Transverse colon (tissue), 4 donors: ENCODE measurements around the gene TIPARP. TPM values are rescaled to one million over a fixed set of nuclear protein-coding genes. Genes with fewer than 3 reads are reported as not detected.
A peak's percentile ranks its signal among the peaks of the same experiment; 100 is the strongest.

Experiments used
- DNase-seq: peaks from one replicate; pipeline ENCODE4 v3.0.0-alpha.2; 2019
- H3K27ac ChIP-seq, 4 donors: fragments of 200-600 bp; sonication (generic); 2 replicates each; pipeline ENCODE4 v1.5.1; 2016 to 2018; ENCODE audit warnings: inconsistent platforms in 4 of 4
- H3K27me3 ChIP-seq: fragments of 200-600 bp; sonication (generic); 2 replicates; pipeline ENCODE4 v1.5.1; 2017; ENCODE audit warnings: inconsistent platforms
- H3K36me3 ChIP-seq, 4 donors: fragments of 200-600 bp; sonication (generic); 2 replicates each; pipeline ENCODE4 v1.5.1; 2017 to 2019; ENCODE audit warnings: inconsistent platforms in 4 of 4
- H3K4me1 ChIP-seq, 4 donors: fragments of 200-600 bp; sonication (generic); 2 replicates each; pipeline ENCODE4 v1.5.1; 2017 to 2020; ENCODE audit warnings: inconsistent platforms in 4 of 4
- H3K4me3 ChIP-seq, 4 donors: fragments of 200-600 bp; sonication (generic); 1 replicate in 1 of 4; 2 replicates in 3 of 4; pipeline versions ENCODE4 v1.5.1 to v1.6.1; 2017 to 2019; ENCODE audit warnings: inconsistent platforms in 4 of 4
- H3K9me3 ChIP-seq, 2 donors: fragments of 200-600 bp; sonication (generic); 2 replicates each; pipeline ENCODE4 v1.5.1; 2017 to 2019; ENCODE audit warnings: inconsistent platforms in 2 of 2
- EP300 ChIP-seq: sonication (generic); formaldehyde crosslinking; IDR thresholded peaks from one replicate; pipeline ENCODE4 v1.6.1; 2017; ENCODE audit warnings: antibody characterized with exemption, low read depth
- POLR2A ChIP-seq: fragments of 450-650 bp; IDR thresholded peaks from one replicate; pipeline ENCODE4 v1.6.1; 2016; ENCODE audit warnings: antibody characterized with exemption, mild to moderate bottlenecking, moderate library complexity
- POLR2AphosphoS5 ChIP-seq, 3 donors: sonication (generic); formaldehyde crosslinking; IDR thresholded peaks; one replicate each; pipeline ENCODE4 v1.6.1; 2016; ENCODE audit warnings: antibody characterized with exemption in 3 of 3
- WGBS, 2 donors: methylation state at CpG; one replicate each; pipeline ENCODE4 v1.1.5; 2018; ENCODE audit warnings: low coverage in 1 of 2; 5-methylcytosine and 5-hydroxymethylcytosine counted together
- in situ Hi-C, 4 donors: fragments of 200-750 bp; cut with MboI; loops; one replicate each; pipeline versions ENCODE4 v1.15.0 to v1.15.1; 2017; ENCODE audit warnings: low sequenced_read_pairs in 3 of 4, low pct_ligation_motif_present in 1 of 4, low pct_unique_long_range_greater_than_20kb in 1 of 4
- intact Hi-C: fragments of 100-400 bp; cut with DNase I; formaldehyde crosslinking; loops from one replicate; pipeline ENCODE4 v1.15.1; 2023; ENCODE audit warnings: low total_unique reads
- total RNA-seq, 4 donors: library from RNA; depleted of rRNA; stranded (reverse); fragments of >200 nt; gene quantifications; one replicate each; pipeline ENCODE4 v1.1.0, GENCODE V29; 2016
- TF ChIP-seq, protein P1 (sequence below), 5 experiments: fragments of 200-600 bp in 3 of 5; fragments of 450-650 bp in 2 of 5; sonication (generic) in 3 of 5; IDR thresholded peaks; 1 replicate in 2 of 5; 2 replicates in 3 of 5; pipeline ENCODE4 v1.5.1; 2016 to 2017; ENCODE audit warnings: antibody characterized with exemption in 5 of 5, inconsistent platforms in 3 of 5, mild to moderate bottlenecking in 2 of 5, moderate library complexity in 1 of 5

Gene TIPARP
- total RNA-seq, 4 donors from 2014 or later = 11.9 to 47.1 (median 34.3) TPM

DNA sequence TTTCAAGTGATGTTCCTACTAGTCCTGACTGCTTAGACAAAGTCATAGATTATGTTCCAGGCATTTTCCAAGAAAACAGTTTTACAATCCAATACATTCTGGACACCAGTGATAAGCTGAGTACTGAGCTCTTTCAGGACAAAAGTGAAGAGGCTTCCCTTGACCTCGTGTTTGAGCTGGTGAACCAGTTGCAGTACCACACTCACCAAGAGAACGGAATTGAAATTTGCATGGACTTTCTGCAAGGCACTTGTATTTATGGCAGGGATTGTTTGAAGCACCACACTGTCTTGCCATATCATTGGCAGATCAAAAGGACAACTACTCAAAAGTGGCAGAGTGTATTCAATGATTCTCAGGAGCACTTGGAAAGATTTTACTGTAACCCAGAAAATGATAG lies 3.8 kb downstream of the TIPARP start:
- in situ Hi-C loops = loop anchor here in 3 of 4 donors (10.0 to 25.0 kb wide), 3 partner anchors 407 to 516 kb away; partner anchors contain the start of gene CCNL1 (in 1 of the 3)
- no peak for TF ChIP-seq EP300
- TF ChIP-seq, protein P1, sequence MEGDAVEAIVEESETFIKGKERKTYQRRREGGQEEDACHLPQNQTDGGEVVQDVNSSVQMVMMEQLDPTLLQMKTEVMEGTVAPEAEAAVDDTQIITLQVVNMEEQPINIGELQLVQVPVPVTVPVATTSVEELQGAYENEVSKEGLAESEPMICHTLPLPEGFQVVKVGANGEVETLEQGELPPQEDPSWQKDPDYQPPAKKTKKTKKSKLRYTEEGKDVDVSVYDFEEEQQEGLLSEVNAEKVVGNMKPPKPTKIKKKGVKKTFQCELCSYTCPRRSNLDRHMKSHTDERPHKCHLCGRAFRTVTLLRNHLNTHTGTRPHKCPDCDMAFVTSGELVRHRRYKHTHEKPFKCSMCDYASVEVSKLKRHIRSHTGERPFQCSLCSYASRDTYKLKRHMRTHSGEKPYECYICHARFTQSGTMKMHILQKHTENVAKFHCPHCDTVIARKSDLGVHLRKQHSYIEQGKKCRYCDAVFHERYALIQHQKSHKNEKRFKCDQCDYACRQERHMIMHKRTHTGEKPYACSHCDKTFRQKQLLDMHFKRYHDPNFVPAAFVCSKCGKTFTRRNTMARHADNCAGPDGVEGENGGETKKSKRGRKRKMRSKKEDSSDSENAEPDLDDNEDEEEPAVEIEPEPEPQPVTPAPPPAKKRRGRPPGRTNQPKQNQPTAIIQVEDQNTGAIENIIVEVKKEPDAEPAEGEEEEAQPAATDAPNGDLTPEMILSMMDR (IDR thresholded peaks at IDR 0.05) = no peak
- TF ChIP-seq POLR2A = no peak
- no peak for TF ChIP-seq POLR2AphosphoS5 (IDR thresholded peaks at IDR 0.05)
- H3K36me3 ChIP-seq = peaks cover 0 to 21% (median 0%) of the 10 kb centered on the region in 4 donors
- no peak for DNase-seq
- H3K4me3 ChIP-seq = no peak overlapping the region
- no peak overlapping the region for H3K27ac ChIP-seq
- WGBS, 2 donors = 77 to 100% methylated on average over 1 to 2 of the region's 2 CpGs
- no peaks in the 10 kb centered on the region for H3K27me3 ChIP-seq
- intact Hi-C loops = loop anchor here (5.0 to 10.0 kb wide), 3 partner anchors 146 to 523 kb away; no protein-coding TSS in a partner anchor
- H3K9me3 ChIP-seq = no peaks in the 10 kb centered on the region
- H3K4me1 ChIP-seq = peaks cover 32 to 76% (median 40%) of the 10 kb centered on the region in 4 donors

DNA sequence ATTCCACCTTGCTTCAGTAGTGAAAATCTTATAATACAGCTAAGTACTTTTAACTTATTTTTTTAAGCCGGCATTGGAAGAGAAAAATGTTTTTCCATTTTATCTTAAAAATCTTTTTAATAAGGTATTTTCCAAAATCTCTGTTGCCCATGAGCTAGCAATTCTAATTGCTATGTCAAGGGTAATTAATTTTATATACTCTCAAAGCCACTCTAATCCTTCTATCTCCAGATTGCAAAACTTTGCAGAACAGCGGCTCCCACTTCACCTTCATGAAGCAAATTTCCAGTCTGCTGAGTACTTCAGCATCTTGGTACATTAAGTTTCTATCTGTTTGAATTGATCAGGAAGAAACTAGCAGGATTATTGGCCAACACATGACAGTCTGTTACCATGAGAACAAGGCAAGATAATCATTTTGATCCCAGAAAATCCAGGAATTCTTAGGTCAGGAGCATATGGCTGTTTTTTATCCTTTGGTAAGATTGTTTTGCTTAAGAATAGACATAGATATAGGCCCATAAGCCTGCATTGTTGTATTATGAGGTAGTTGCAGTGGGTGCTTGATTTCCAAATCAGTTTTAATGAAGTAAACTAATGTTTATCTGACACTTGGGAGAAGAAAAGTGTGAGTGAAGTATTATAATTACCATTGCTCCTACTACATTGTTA lies 6.0 kb downstream of the TIPARP start:
- peaks cover 41 to 89% (median 44%) of the 10 kb centered on the region in 4 donors for H3K4me1 ChIP-seq
- 96 to 100% methylated on average over 2 of the region's 2 CpGs for WGBS, 2 donors

DNA sequence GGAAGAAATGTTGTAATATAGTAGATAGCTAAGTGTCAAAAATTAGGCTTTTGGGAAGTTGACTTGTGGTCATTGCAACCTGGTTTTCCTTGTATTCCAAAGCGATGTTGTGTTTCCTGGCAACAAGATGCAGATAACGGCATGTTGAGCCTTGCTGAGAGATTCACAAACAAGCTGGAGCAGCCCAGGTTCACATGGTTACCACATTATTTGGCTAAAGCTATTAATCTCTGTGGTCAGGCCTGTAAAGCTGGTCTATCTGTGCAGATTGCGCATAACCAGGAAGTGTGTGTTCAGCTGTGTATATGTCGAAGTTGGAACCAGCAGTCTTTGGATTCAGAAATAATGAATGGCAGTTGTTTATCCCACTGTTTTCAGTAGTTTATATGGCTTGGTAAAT lies 6.6 kb downstream of the TIPARP start:
- Histone ChIP-seq H3K27me3 (no peaks in the 10 kb centered on the region), H3K27ac (peak overlapping the region; percentile 16 to 34 (median 26)), H3K4me3 (peak overlapping the region in 1 of 4 donors; percentile 4), H3K4me1 (peaks cover 46 to 94% (median 49%) of the 10 kb centered on the region in 4 donors), H3K36me3 (peaks cover 0 to 21% (median 0%) of the 10 kb centered on the region in 4 donors), H3K9me3 (no peaks in the 10 kb centered on the region)
- in situ Hi-C loops (loop anchor here in 3 of 4 donors (5.0 to 25.0 kb wide), 5 partner anchors 134 to 519 kb away; partner anchors contain the start of genes CCNL1 (in 1 of the 3) and LEKR1 (in 1 of the 3)), intact Hi-C loops (no loop called here)
- peak; percentile 28 for DNase-seq
- WGBS, 2 donors = 28 to 32% methylated on average over 3 to 4 of the region's 4 CpGs
- TF ChIP-seq POLR2A (no peak), POLR2AphosphoS5 (IDR thresholded peaks at IDR 0.05) (no peak), EP300 (no peak)
- TF ChIP-seq, protein P1 (IDR thresholded peaks at IDR 0.05) = no peak

More for the DNA sequence above, 6.0 kb downstream of the TIPARP start:
- no peaks in the 10 kb centered on the region for H3K9me3 ChIP-seq
- DNase-seq = no peak
- peaks cover 0 to 21% (median 0%) of the 10 kb centered on the region in 4 donors for H3K36me3 ChIP-seq
- H3K4me3 ChIP-seq = peak overlapping the region in 1 of 4 donors; percentile 4
- H3K27me3 ChIP-seq = no peaks in the 10 kb centered on the region
- intact Hi-C loops = no loop called here
- in situ Hi-C loops = loop anchor here in 3 of 4 donors (5.0 to 25.0 kb wide), 5 partner anchors 134 to 518 kb away; partner anchors contain the start of genes CCNL1 (in 1 of the 3) and LEKR1 (in 1 of the 3)
- peak overlapping the region in 3 of 4 donors; percentile 16 to 34 (median 30) for H3K27ac ChIP-seq
- TF ChIP-seq, protein P1 (IDR thresholded peaks at IDR 0.05) = no peak
- no peak for TF ChIP-seq POLR2A
- TF ChIP-seq EP300 = no peak
- TF ChIP-seq POLR2AphosphoS5 (IDR thresholded peaks at IDR 0.05) = no peak

DNA sequence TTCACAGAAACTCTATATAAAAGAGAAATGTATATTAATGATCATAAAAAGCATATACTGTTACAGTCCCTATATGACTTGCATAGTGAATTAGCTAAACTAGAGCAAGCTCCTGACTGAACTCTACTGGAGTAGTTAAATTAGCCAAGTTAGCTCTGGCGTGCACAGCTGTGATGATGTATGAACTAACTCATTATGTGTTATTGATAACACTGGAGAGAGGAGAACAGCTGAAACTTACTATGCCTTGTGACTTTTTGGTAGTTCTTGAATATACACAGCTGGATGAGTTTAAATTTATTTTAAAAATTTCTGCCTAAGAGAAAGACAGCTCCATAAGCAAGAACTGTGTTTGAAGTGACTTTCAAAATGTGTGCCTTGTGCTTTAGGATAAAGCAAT lies 8.1 kb downstream of the TIPARP start:
- no peak overlapping the region for H3K4me3 ChIP-seq
- in situ Hi-C loops (loop anchor here in 3 of 4 donors (5.0 to 25.0 kb wide), 5 partner anchors 132 to 520 kb away; partner anchors contain the start of genes CCNL1 (in 1 of the 3) and LEKR1 (in 1 of the 3)), intact Hi-C loops (no loop called here)
- H3K9me3 ChIP-seq = no peaks in the 10 kb centered on the region
- peaks cover 48 to 94% (median 51%) of the 10 kb centered on the region in 4 donors for H3K4me1 ChIP-seq
- 67 to 70% methylated on average over 1 of the region's 1 CpG for WGBS, 2 donors
- peaks cover 0 to 21% (median 0%) of the 10 kb centered on the region in 4 donors for H3K36me3 ChIP-seq
- DNase-seq = no peak
- no peaks in the 10 kb centered on the region for H3K27me3 ChIP-seq
- no peak overlapping the region for H3K27ac ChIP-seq
- TF ChIP-seq, protein P1 (IDR thresholded peaks at IDR 0.05) = no peak
- TF ChIP-seq POLR2A (no peak), EP300 (no peak), POLR2AphosphoS5 (IDR thresholded peaks at IDR 0.05) (no peak)
